ENCODE measurements around the gene KRTAP21-3. TPM values are rescaled to one million over a fixed set of nuclear protein-coding genes. Genes with fewer than 3 reads are reported as not detected.

KRTAP21-3 gene
- total RNA-seq, 4 donors from 2014 or later: not detected

DNA sequence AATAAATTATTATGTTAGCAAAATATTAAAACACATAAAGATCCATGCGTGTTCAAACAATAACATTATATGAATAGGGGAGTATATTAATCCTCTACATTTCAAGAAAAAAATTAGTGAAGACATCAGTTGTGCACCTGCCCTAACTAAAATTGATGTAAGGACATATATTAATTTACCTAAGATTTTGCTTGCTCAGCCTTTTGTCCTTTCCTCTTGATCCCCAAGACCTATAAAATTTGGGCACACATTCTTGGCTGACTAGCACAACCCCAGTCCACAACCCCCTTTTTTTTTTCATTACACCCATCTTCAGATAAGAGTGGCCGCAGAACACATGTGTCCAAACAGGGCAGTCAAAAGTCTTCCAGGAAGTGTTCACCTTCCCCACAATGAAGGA lies 21.9 kb upstream of the KRTAP21-3 start:
- Histone ChIP-seq H3K4me3 (no peak overlapping the region), H3K9me3 (no peaks in the 10 kb centered on the region), H3K27me3 (no peaks in the 10 kb centered on the region), H3K4me1 (no peaks in the 10 kb centered on the region), H3K27ac (no peak overlapping the region), H3K36me3 (no peaks in the 10 kb centered on the region)
- no peak for TF ChIP-seq POLR2A (IDR thresholded peaks at IDR 0.05)
- TF ChIP-seq, protein P1, sequence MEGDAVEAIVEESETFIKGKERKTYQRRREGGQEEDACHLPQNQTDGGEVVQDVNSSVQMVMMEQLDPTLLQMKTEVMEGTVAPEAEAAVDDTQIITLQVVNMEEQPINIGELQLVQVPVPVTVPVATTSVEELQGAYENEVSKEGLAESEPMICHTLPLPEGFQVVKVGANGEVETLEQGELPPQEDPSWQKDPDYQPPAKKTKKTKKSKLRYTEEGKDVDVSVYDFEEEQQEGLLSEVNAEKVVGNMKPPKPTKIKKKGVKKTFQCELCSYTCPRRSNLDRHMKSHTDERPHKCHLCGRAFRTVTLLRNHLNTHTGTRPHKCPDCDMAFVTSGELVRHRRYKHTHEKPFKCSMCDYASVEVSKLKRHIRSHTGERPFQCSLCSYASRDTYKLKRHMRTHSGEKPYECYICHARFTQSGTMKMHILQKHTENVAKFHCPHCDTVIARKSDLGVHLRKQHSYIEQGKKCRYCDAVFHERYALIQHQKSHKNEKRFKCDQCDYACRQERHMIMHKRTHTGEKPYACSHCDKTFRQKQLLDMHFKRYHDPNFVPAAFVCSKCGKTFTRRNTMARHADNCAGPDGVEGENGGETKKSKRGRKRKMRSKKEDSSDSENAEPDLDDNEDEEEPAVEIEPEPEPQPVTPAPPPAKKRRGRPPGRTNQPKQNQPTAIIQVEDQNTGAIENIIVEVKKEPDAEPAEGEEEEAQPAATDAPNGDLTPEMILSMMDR (IDR thresholded peaks at IDR 0.05 in 4 of 5, conservative IDR thresholded peaks at IDR 0.05 in 1 of 5): no peak
- in situ Hi-C loops (cut with MboI; ENCODE audit: low sequenced_read_pairs in 4 of 4): no loop called here
- intact Hi-C loops (cut with DNase I; ENCODE audit: low total_unique reads): no loop called here
- ATAC-seq (no peak), DNase-seq (no peak)

GRCh38 chr21:30733026-30733425 lies 14.4 kb upstream of the KRTAP21-3 start:
- TF ChIP-seq, protein P1 (IDR thresholded peaks at IDR 0.05 in 4 of 5, conservative IDR thresholded peaks at IDR 0.05 in 1 of 5): no peak
- TF ChIP-seq POLR2A (IDR thresholded peaks at IDR 0.05): no peak
- H3K27me3 ChIP-seq: no peaks in the 10 kb centered on the region
- no peaks in the 10 kb centered on the region for H3K9me3 ChIP-seq
- no peak overlapping the region for H3K27ac ChIP-seq
- no peaks in the 10 kb centered on the region for H3K4me1 ChIP-seq
- no peak for ATAC-seq
- intact Hi-C loops (cut with DNase I; ENCODE audit: low total_unique reads): loop anchor here (5.0 to 10.0 kb wide), 2 partner anchors 291 to 388 kb away; partner anchors contain the start of genes KRTAP15-1 and KRTAP23-1
- H3K4me3 ChIP-seq: no peak overlapping the region
- in situ Hi-C loops (cut with MboI; ENCODE audit: low sequenced_read_pairs in 4 of 4): no loop called here
- H3K36me3 ChIP-seq: no peaks in the 10 kb centered on the region
- DNase-seq: no peak

DNA sequence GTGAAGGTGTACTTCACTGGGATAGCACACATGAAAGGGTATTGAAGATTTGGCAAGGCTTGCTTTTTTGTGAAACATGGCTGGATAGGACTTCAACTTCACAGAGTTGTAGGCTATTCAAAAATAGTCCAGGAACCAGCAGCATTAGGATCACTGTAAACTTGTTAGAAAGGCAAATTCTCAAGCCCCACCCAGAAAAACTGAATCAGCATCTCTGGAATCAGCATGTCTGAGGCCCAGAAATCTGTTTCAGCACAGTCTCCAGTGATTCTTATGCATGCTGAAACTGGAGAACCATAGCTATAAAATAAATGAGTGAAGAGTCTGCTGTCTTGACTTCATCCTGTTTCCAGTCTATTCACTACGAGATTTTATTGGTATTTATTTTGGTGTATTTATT lies 8.1 kb upstream of the KRTAP21-3 start:
- intact Hi-C loops (cut with DNase I; ENCODE audit: low total_unique reads): no loop called here
- Histone ChIP-seq H3K27me3 (no peaks in the 10 kb centered on the region), H3K4me1 (no peaks in the 10 kb centered on the region), H3K4me3 (no peak overlapping the region), H3K9me3 (no peaks in the 10 kb centered on the region), H3K27ac (no peak overlapping the region), H3K36me3 (no peaks in the 10 kb centered on the region)
- DNase-seq (no peak), ATAC-seq (no peak)
- TF ChIP-seq POLR2A (IDR thresholded peaks at IDR 0.05): no peak
- TF ChIP-seq, protein P1 (IDR thresholded peaks at IDR 0.05 in 4 of 5, conservative IDR thresholded peaks at IDR 0.05 in 1 of 5): no peak
- in situ Hi-C loops (cut with MboI; ENCODE audit: low sequenced_read_pairs in 4 of 4): no loop called here

DNA sequence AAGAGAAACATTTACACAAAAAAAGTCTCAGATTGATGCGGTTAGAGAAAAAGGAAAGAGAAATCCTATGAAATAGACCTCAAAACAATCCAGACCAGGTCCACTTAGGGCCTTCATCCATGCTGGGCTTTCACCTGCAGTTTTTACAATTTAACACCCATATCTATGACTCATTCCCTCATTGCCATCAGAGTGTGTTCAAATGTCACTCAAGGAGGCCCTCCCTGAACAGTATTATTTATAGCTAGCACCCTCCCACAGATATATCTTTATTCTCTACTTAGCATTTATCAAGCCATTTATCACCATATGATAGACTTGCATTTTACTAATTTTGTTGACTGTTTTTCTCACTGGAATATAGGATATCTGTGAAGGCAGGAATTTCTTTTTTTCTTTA lies 824 bp upstream of the KRTAP21-3 start:
- ATAC-seq: no peak
- H3K9me3 ChIP-seq: no peaks in the 10 kb centered on the region
- intact Hi-C loops (cut with DNase I; ENCODE audit: low total_unique reads): no loop called here
- TF ChIP-seq, protein P1 (IDR thresholded peaks at IDR 0.05 in 4 of 5, conservative IDR thresholded peaks at IDR 0.05 in 1 of 5): no peak
- TF ChIP-seq POLR2A (IDR thresholded peaks at IDR 0.05): no peak
- no peaks in the 10 kb centered on the region for H3K4me1 ChIP-seq
- DNase-seq: no peak
- no peaks in the 10 kb centered on the region for H3K36me3 ChIP-seq
- H3K27ac ChIP-seq: no peak overlapping the region
- H3K27me3 ChIP-seq: no peaks in the 10 kb centered on the region
- in situ Hi-C loops (cut with MboI; ENCODE audit: low sequenced_read_pairs in 4 of 4): no loop called here
- no peak overlapping the region for H3K4me3 ChIP-seq

DNA sequence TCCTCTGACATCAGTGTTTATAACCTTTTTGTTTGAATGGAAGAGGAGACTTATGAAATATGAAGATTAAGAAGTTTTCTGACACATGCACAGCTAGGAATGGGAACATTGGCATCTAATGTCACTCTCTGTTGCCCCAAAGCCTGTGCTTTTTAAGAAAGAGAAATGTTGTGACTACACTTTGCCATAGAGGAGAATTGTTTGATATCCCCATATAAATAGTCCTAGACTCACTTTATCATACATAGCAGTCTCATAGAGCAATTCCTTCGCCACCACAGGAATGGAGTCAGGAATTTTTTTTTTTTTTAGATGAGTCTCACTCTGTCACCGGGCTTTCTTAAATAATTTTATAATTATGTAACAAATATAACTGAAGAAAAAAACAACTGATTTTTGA lies 1.5 kb downstream of the KRTAP21-3 start:
- Histone ChIP-seq H3K4me3 (no peak overlapping the region), H3K27ac (no peak overlapping the region), H3K36me3 (no peaks in the 10 kb centered on the region), H3K27me3 (no peaks in the 10 kb centered on the region), H3K4me1 (no peaks in the 10 kb centered on the region), H3K9me3 (no peaks in the 10 kb centered on the region)
- in situ Hi-C loops (cut with MboI; ENCODE audit: low sequenced_read_pairs in 4 of 4): no loop called here
- ATAC-seq (no peak), DNase-seq (no peak)
- TF ChIP-seq POLR2A (IDR thresholded peaks at IDR 0.05): no peak
- TF ChIP-seq, protein P1 (IDR thresholded peaks at IDR 0.05 in 4 of 5, conservative IDR thresholded peaks at IDR 0.05 in 1 of 5): no peak
- intact Hi-C loops (cut with DNase I; ENCODE audit: low total_unique reads): no loop called here
